Ishikawa (cell line): ENCODE data around the gene DKK3.

Experiments used
- CEBPB ChIP-seq: IDR thresholded peaks from 2 replicates; pipeline ENCODE4 v1.6.1; 2012
- CREB1 ChIP-seq: IDR thresholded peaks from 2 replicates; pipeline ENCODE4 v1.6.1; 2012; ENCODE audit warnings: low read depth
- EGR1 ChIP-seq: IDR thresholded peaks from 2 replicates; pipeline ENCODE4 v1.6.1; 2012
- EP300 ChIP-seq: IDR thresholded peaks from 2 replicates; pipeline ENCODE4 v1.6.1; 2012; ENCODE audit warnings: borderline replicate concordance
- FOXM1 ChIP-seq: IDR thresholded peaks from 2 replicates; pipeline ENCODE4 v1.6.1; 2012; ENCODE audit warnings: low read depth, borderline replicate concordance
- NFIC ChIP-seq: IDR thresholded peaks from 2 replicates; pipeline ENCODE4 v1.6.1; 2012
- RAD21 ChIP-seq: IDR thresholded peaks from 2 replicates; pipeline ENCODE4 v1.6.1; 2012; ENCODE audit warnings: low read depth
- REST ChIP-seq: IDR thresholded peaks from 2 replicates; pipeline ENCODE4 v1.6.1; 2012; ENCODE audit warnings: low read depth, mild to moderate bottlenecking
- TAF1 ChIP-seq: IDR thresholded peaks from 2 replicates; pipeline ENCODE4 v1.6.1; 2012; ENCODE audit warnings: low read depth, mild to moderate bottlenecking
- TCF12 ChIP-seq: IDR thresholded peaks from 2 replicates; pipeline ENCODE4 v1.6.1; 2012; ENCODE audit warnings: low read depth
- TEAD4 ChIP-seq: IDR thresholded peaks from 2 replicates; pipeline ENCODE4 v1.6.1; 2012
- YY1 ChIP-seq: IDR thresholded peaks from 2 replicates; pipeline ENCODE4 v1.6.1; 2012; ENCODE audit warnings: low read depth
- ZBTB7A ChIP-seq: IDR thresholded peaks from 2 replicates; pipeline ENCODE4 v1.6.1; 2012; ENCODE audit warnings: low read depth
- TF ChIP-seq, protein P1 (sequence below): IDR thresholded peaks from 2 replicates; pipeline ENCODE4 v1.6.1; 2012
- TF ChIP-seq, protein P2 (sequence below): IDR thresholded peaks from 2 replicates; pipeline ENCODE4 v1.6.1; 2012

The DKK3 gene

DNA sequence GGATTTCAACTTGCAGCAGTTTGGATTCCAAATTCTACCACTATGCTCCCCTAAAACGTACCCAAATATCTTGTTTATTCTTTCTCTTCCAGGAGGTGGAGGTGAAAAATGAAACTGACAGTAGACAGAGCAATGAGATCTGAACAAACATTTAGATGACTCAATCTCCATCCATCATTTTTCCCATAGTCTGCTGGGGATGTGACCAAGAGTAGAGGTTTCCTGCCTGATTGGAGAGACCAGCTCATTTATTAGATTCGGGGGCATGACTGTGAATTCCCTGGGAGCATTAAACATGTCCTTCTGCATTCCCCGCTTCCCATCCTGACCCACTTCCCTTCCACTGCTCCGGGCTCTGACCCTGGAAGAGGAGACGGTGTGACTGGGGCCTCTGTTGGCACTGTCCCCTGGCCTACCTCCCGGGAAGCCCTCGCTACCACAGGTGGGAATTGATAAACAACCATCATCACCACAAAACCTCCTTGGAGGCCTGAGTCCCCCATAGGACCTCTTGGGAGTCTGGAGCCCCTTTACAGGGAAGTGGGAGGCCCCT lies 20.3 kb downstream of the DKK3 start:
- no peak for TF ChIP-seq YY1
- no peak for TF ChIP-seq CEBPB
- no peak for TF ChIP-seq CREB1
- TF ChIP-seq TEAD4: no peak
- TF ChIP-seq EGR1: no peak
- no peak for TF ChIP-seq REST
- no peak for TF ChIP-seq TCF12
- TF ChIP-seq, protein P1, sequence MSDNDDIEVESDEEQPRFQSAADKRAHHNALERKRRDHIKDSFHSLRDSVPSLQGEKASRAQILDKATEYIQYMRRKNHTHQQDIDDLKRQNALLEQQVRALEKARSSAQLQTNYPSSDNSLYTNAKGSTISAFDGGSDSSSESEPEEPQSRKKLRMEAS: no peak
- TF ChIP-seq RAD21: no peak
- TF ChIP-seq, protein P2, sequence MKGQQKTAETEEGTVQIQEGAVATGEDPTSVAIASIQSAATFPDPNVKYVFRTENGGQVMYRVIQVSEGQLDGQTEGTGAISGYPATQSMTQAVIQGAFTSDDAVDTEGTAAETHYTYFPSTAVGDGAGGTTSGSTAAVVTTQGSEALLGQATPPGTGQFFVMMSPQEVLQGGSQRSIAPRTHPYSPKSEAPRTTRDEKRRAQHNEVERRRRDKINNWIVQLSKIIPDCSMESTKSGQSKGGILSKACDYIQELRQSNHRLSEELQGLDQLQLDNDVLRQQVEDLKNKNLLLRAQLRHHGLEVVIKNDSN: no peak
- no peak for TF ChIP-seq EP300
- no peak for TF ChIP-seq FOXM1
- no peak for TF ChIP-seq NFIC
- TF ChIP-seq TAF1: no peak

GRCh38 chr11:11987503-11988022 lies 20.9 kb downstream of the DKK3 start:
- no peak for TF ChIP-seq YY1
- TF ChIP-seq, protein P1: peak; percentile 36; the same call in 1 of the 2 replicates

GRCh38 chr11:11985954-11986949 lies 22.2 kb downstream of the DKK3 start:
- no peak for TF ChIP-seq CREB1
- TF ChIP-seq CEBPB: no peak
- TF ChIP-seq, protein P1: no peak
- TF ChIP-seq FOXM1: no peak
- TF ChIP-seq TEAD4: no peak
- TF ChIP-seq TAF1: no peak
- no peak for TF ChIP-seq NFIC
- no peak for TF ChIP-seq RAD21
- no peak for TF ChIP-seq EP300
- TF ChIP-seq EGR1: no peak
- TF ChIP-seq TCF12: no peak
- no peak for TF ChIP-seq REST

DNA sequence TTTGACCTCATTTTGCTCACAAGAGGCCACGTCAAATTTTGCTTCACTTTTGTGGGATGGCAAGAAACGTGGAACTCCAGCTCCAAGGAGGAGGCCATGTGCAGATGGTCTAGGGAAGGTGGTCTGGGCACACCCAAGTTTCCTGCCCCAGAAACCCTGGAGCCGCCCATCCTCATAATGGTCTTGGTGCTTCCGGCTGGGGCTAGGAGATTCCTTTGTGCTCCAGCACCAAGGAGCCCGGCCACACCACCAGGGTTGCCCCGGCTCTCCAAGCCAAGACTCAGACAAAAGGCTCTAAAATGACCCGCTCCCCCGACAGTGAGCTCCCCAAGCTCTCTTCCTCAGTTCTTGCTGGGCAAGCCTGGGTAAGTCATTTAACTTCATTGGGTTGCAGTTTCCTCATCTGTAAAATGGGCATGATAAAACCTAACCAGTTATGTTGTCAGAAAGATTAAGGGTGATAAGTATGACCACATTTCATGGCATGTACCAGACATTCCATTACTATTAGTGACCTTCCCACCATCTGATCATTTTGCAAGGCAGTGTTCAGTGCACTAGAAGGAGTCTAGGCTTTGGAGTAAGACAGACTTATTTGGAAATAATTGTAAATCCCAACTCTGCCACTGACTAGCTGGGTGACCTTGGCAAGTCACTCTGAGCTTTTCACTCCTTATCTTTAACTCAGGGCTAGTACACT lies 23.3 kb downstream of the DKK3 start:
- TF ChIP-seq FOXM1 (no peak), EGR1 (no peak), EP300 (no peak), REST (no peak), YY1 (no peak), TCF12 (no peak), TAF1 (no peak), CREB1 (no peak), ZBTB7A (no peak), RAD21 (no peak), TEAD4 (no peak), NFIC (no peak), CEBPB (no peak)
- TF ChIP-seq, protein P2: no peak
- TF ChIP-seq, protein P1: no peak
